K562 (cell line): ENCODE data around the gene ZDHHC12. TPM values are rescaled to one million over a fixed set of nuclear protein-coding genes. Genes with fewer than 3 reads are reported as not detected.
A peak's percentile ranks its signal among the peaks of the same experiment; 100 is the strongest.

ENCODE experiments used
- ATF3 ChIP-seq, 2 experiments: fragments of 450-650 bp in 1 of 2; sonication (generic) in 1 of 2; formaldehyde crosslinking in 1 of 2; IDR thresholded peaks in 1 of 2; conservative IDR thresholded peaks in 1 of 2; 2 replicates each; pipeline versions ENCODE4 v1.6.1 to v1.8.1; 2016 to 2023; ENCODE audit warnings: mild to moderate bottlenecking in 2 of 2, moderate library complexity in 2 of 2, inconsistent platforms in 1 of 2, missing genetic modification reagents in 1 of 2
- CHCHD3 ChIP-seq: fragments of 250-450 bp; sonication (Bioruptor Pico); IDR thresholded peaks from 2 replicates; pipeline ENCODE4 v2.1.2; 2022; ENCODE audit warnings: mild to moderate bottlenecking
- DACH1 ChIP-seq: fragments of 450-650 bp; IDR thresholded peaks from 2 replicates; pipeline ENCODE4 v1.6.1; 2018; ENCODE audit not compliant: partially characterized antibody
- DPF2 ChIP-seq: fragments of 450-650 bp; IDR thresholded peaks from 2 replicates; pipeline ENCODE4 v1.6.1; 2016
- FOXJ3 ChIP-seq: sonication (generic); formaldehyde crosslinking; IDR thresholded peaks from 2 replicates; pipeline ENCODE4 v1.4.0; 2020; ENCODE audit warnings: mild to moderate bottlenecking, missing genetic modification reagents
- GABPB1 ChIP-seq: sonication (generic); formaldehyde crosslinking; IDR thresholded peaks from 2 replicates; pipeline ENCODE4 v1.8.0; 2022; ENCODE audit warnings: mild to moderate bottlenecking, missing genetic modification reagents
- HLTF ChIP-seq: fragments of 450-650 bp; IDR thresholded peaks from 2 replicates; pipeline ENCODE4 v1.6.1; 2016
- IRF9 ChIP-seq: fragments of 450-650 bp; IDR thresholded peaks from 2 replicates; pipeline ENCODE4 v1.6.1; 2016; ENCODE audit warnings: missing biosample characterization, missing genetic modification characterization
- RBM22 ChIP-seq: fragments of 200-400 bp; formaldehyde crosslinking; IDR thresholded peaks from 2 replicates; pipeline ENCODE4 v1.6.1; 2018; ENCODE audit warnings: low read length, low read depth; ENCODE audit not compliant: poor library complexity, severe bottlenecking
- U2AF2 ChIP-seq: fragments of 200-400 bp; formaldehyde crosslinking; optimal IDR thresholded peaks from 2 replicates; pipeline ENCODE3; 2017; ENCODE audit warnings: low read depth, mild to moderate bottlenecking, low read length
- ZBTB9 ChIP-seq: fragments of 450-650 bp; formaldehyde crosslinking; IDR thresholded peaks from 2 replicates; pipeline ENCODE4 v1.4.0; 2020; ENCODE audit warnings: mild to moderate bottlenecking, moderate library complexity
- ZNF12 ChIP-seq: sonication (generic); formaldehyde crosslinking; IDR thresholded peaks from 2 replicates; pipeline ENCODE4 v1.4.0; 2020; ENCODE audit warnings: mild to moderate bottlenecking, missing genetic modification reagents
- ZNF134 ChIP-seq: fragments of 250-450 bp; sonication (Bioruptor Pico); conservative IDR thresholded peaks from 2 replicates; pipeline ENCODE4 v1.4.0; 2020
- polyA plus RNA-seq, 8 experiments: library from polyadenylated mRNA; depleted of rRNA in 4 of 8; stranded (reverse) in 5 of 8; unstranded in 3 of 8; fragments of >200 nt; fragmentation: Nextera tagmentation in 2 of 8; fragmentation: Illumina TruSeq in 1 of 8; extraction: Ambion mirVana in 2 of 8; extraction: Trizol in 1 of 8; gene quantifications; 2 replicates each; pipeline versions ENCODE4 v1.2.1 to v1.2.3, GENCODE V29; 2011 to 2014; ENCODE audit warnings: inconsistent platforms in 1 of 8, missing spikeins in 1 of 8
- total RNA-seq, 7 experiments: library from RNA; depleted of rRNA in 6 of 7; stranded (reverse); fragments of >200 nt in 6 of 7; fragmentation: Illumina TruSeq in 2 of 7; extraction: Trizol in 2 of 7; gene quantifications; 2 replicates each; pipeline versions ENCODE4 v1.2.1 to v1.2.3, GENCODE V29; 2011 to 2021; ENCODE audit warnings: low replicate concordance in 1 of 7
- TF ChIP-seq, protein P1 (sequence below): fragments of 250-450 bp; sonication (Bioruptor Pico); IDR thresholded peaks from 2 replicates; pipeline ENCODE4 v1.5.0; 2020; ENCODE audit warnings: mild to moderate bottlenecking, borderline replicate concordance
- TF ChIP-seq, protein P2 (sequence below), 2 experiments: fragments of 450-650 bp; conservative IDR thresholded peaks; 2 replicates each; pipeline ENCODE4 v1.6.1; 2017; ENCODE audit warnings: mild to moderate bottlenecking in 2 of 2, moderate library complexity in 2 of 2
- TF ChIP-seq, protein P3 (sequence below): fragments of 450-650 bp; IDR thresholded peaks from one replicate; pipeline ENCODE4 v1.6.1; 2018; ENCODE audit warnings: mild to moderate bottlenecking, moderate library complexity; ENCODE audit not compliant: partially characterized antibody

Gene ZDHHC12
- total and polyA plus RNA-seq, 9 of the 15 experiments (the other 6 are each of a cell fraction or from before 2014, with no cell fraction given): 0.21 to 38.0 (median 13.8) TPM

DNA sequence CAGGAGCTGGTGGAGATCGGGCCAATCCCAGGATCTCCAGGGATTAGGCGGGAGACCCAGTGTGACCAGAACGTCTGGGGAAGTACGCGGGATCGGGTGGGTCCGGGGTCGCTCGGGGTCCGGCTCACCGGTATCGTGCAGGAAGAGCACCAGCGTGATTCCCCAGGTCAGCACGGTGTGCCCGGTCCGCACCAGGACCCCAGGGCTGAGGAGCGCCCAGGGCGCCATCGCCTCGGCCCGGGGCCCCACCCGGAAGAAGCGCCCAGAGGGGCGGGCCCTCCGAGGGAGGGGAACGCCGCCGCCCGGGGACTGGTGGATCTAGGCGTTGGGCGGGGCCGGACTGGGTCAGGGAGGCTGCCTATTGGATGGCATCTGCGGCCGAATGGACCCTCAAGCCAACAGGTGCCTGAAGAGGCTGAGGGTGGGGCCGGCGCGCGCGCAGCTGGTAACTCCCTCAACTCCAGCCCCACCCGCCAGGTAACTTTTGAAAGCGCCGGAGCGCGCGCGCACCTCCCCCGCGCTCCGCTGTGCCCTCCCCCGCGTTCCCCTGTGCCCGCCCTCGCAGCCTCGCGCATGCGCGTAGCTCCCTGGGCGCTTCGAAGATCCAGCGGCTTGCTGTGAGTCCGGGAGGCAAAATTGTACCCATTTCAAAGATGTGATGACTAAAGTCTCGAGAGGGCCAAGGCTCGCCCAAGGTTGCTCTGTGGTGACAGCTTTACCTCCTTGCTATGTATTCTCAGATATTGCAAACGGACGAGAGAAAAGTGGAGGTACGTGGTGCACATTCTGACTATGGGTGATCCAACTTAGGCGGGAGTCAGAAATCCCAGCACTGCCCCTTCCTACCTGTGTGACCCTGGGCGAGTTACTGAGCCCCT is at the start of gene ZDHHC12 (continued):
- TF ChIP-seq FOXJ3 (CRISPR knock-in tag) (no peak), DACH1 (peak; percentile 48), HLTF (peak; percentile 46; the same call in 1 of the 2 replicates), IRF9 (tag) (no peak), DPF2 (peak; percentile 58; the same call in 1 of the 2 replicates), RBM22 (peak; percentile 19), GABPB1 (CRISPR knock-in tag) (peak; percentile 82), ZBTB9 (CRISPR knock-in tag) (peak; percentile 29; the same call in 1 of the 2 replicates), CHCHD3 (CRISPR knock-in tag) (no peak), ATF3 (IDR thresholded peaks at IDR 0.05) (no peak), ATF3 (CRISPR knock-in tag; conservative IDR thresholded peaks at IDR 0.05) (no peak; the same call in 1 of the 2 replicates), ZNF12 (CRISPR knock-in tag) (0 out of 2 replicates have a peak, but pooled peaks have one; percentile 17), U2AF2 (no peak), ZNF134 (CRISPR knock-in tag) (no peak)
- TF ChIP-seq, protein P1, sequence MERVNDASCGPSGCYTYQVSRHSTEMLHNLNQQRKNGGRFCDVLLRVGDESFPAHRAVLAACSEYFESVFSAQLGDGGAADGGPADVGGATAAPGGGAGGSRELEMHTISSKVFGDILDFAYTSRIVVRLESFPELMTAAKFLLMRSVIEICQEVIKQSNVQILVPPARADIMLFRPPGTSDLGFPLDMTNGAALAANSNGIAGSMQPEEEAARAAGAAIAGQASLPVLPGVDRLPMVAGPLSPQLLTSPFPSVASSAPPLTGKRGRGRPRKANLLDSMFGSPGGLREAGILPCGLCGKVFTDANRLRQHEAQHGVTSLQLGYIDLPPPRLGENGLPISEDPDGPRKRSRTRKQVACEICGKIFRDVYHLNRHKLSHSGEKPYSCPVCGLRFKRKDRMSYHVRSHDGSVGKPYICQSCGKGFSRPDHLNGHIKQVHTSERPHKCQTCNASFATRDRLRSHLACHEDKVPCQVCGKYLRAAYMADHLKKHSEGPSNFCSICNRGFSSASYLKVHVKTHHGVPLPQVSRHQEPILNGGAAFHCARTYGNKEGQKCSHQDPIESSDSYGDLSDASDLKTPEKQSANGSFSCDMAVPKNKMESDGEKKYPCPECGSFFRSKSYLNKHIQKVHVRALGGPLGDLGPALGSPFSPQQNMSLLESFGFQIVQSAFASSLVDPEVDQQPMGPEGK: no peak
- TF ChIP-seq, protein P2, sequence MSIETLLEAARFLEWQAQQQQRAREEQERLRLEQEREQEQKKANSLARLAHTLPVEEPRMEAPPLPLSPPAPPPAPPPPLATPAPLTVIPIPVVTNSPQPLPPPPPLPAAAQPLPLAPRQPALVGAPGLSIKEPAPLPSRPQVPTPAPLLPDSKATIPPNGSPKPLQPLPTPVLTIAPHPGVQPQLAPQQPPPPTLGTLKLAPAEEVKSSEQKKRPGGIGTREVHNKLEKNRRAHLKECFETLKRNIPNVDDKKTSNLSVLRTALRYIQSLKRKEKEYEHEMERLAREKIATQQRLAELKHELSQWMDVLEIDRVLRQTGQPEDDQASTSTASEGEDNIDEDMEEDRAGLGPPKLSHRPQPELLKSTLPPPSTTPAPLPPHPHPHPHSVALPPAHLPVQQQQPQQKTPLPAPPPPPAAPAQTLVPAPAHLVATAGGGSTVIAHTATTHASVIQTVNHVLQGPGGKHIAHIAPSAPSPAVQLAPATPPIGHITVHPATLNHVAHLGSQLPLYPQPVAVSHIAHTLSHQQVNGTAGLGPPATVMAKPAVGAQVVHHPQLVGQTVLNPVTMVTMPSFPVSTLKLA (conservative IDR thresholded peaks at IDR 0.05): peak; percentile 49 to 62; a peak in 3 of 4 replicates
- TF ChIP-seq, protein P3, sequence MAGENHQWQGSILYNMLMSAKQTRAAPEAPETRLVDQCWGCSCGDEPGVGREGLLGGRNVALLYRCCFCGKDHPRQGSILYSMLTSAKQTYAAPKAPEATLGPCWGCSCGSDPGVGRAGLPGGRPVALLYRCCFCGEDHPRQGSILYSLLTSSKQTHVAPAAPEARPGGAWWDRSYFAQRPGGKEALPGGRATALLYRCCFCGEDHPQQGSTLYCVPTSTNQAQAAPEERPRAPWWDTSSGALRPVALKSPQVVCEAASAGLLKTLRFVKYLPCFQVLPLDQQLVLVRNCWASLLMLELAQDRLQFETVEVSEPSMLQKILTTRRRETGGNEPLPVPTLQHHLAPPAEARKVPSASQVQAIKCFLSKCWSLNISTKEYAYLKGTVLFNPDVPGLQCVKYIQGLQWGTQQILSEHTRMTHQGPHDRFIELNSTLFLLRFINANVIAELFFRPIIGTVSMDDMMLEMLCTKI: no peak
